AML-193 (cell line): Measurements from ENCODE around the gene CPNE6.
A peak's percentile ranks its signal among the peaks of the same experiment; 100 is the strongest.

Experiments
- DNase-seq, 2 experiments: peaks; one replicate each; lab custom pipeline; 2025; lab: John Stamatoyannopoulos, UW

CPNE6 gene

GRCh38 chr14:24069411-24069735 lies 2.0 kb upstream of the CPNE6 start:
- DNase-seq = no peak

DNA sequence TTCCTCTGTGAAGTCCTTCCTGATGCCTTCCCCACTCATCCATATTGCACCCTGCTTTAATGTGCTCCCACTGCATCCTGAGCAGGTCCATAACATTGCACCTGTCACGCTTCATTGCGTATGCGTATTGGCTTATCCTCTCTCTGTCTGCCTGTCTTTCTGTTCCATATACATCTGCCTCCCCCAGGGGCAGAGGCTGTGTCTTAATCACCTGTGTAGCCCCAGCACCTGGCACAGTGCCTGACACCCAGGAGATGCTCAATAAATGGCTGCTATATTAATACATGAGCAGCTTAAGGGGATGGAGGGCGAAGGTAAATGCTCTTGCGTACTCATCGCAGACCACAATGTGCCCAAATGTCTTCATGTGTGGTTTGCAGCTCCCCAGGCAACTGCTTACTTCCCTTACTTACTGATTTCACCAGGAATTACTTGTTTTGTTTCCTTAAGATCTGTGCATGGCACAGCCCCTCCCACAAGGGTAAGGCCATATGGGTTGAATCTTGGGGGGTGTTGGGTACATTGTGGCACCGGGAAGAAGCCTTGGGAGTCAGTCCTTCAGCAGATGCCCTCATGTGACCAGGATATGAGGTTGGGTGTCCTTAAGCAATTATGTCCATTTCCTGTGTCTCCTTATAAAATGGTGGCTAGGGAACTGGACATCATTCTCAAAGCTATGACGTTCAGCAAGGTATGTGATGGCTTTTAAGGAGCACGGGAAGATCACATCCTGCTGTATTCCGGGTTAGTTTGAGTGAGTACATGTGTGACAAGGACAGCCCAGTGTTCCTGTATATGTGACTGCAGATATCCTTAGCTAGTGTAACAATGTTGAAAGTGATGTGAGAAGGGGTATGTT lies 848 bp upstream of the CPNE6 start:
- DNase-seq = no peak

DNA sequence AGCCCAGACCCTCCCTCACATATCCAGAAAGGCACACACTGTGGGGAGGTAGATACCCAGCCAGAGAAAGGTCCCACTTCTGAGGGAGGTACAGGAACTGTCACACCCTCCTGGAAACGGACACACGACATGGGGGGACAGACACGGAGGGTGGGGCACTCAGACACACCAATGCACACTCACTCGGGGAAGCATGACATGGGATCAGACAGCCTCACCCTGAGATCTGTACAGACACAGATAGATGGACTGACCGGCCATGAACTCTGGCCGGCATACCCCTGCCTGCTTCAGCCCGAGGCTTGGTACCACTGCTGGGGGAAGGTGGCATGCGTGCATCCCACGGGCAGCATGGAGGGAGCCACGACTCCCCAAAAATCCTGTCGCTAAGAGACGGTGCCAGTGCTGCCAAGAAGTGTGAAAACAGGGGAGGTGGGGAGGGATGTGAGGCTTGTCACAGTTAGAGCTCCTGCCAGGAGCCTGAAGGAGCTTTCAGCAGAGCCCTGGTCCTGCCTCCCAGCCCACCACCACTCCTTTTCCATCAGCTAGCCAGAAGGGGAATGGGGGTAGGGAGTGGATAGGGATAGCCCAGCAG lies 571 bp downstream of the CPNE6 start:
- DNase-seq = no peak

GRCh38 chr14:24072436-24072835 lies 1.1 kb downstream of the CPNE6 start:
- no peak for DNase-seq

GRCh38 chr14:24072881-24073877 lies 1.8 kb downstream of the CPNE6 start:
- DNase-seq = no peak

DNA sequence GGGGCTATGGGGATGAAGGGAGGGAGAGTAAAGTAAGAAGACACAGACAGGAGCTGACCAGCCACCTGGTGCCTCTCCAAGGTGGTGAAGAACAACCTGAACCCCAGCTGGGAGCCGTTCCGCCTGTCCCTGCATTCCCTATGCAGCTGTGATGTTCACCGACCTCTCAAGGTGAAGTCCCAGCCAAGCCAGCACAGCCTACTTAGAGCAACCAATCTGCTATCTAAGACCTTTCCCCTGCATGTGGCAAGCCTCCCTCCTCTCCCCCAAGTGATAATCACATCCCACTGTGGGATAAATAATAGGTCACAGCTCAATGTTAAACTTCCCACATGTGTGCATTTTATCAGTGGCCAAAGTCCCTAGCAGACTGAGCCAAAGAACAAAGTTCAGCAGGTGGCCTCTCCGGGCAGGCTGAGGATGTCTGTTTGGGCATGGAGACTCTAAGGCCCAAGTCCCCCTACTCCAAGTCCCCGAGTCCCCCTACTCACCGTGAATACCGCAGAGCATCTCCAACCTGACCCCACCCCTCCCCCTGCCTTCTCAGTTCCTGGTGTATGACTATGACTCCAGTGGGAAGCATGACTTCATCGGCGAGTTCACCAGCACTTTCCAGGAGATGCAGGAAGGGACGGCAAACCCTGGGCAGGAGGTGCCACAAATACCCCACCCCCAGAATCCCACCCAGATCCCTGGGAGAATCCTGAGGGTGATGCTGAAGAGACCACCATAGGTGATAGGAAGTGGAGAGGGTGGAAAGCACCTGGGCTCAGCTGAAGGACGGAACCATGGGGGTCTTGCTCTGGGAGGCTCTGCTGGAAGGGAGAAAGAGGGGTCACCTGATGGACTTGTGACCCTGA lies 3.5 kb downstream of the CPNE6 start:
- no peak for DNase-seq

DNA sequence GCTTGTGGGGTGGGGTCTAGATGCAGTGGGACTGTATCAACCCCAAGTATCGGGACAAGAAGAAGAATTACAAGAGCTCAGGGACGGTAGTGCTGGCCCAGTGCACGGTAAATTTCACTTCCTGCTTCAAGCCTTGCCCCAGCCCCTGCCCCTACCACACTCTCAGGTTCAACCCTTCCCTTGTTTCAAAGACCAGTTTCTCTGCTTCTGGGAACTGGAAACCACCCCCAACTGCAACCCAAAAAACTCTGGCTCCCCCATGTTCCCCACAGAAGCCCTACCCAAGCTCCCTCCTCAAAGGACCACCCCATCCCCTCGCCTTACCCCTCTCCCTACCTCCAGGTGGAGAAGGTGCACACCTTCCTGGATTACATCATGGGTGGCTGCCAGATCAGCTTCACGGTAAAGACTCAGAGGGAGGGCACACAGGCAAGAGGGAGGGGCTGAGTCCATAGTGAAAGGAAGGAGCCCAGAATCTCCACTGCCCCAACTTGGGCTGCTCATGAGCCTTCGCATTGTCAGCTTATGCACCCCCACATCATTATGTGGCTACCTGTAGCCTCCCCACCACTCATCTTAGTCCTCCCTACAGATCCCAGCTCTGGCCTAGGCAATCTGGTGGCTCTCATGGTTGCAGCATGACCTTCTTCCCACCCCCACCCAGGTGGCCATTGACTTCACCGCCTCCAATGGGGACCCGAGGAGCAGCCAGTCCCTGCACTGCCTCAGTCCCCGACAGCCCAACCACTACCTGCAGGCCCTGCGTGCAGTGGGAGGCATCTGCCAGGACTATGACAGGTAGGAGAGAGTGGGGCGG lies 4.3 kb downstream of the CPNE6 start:
- DNase-seq = no peak

- DNase-seq = no peak
These were observed 4.9 kb downstream of the CPNE6 start for GRCh38 chr14:24076302-24076601.

DNA sequence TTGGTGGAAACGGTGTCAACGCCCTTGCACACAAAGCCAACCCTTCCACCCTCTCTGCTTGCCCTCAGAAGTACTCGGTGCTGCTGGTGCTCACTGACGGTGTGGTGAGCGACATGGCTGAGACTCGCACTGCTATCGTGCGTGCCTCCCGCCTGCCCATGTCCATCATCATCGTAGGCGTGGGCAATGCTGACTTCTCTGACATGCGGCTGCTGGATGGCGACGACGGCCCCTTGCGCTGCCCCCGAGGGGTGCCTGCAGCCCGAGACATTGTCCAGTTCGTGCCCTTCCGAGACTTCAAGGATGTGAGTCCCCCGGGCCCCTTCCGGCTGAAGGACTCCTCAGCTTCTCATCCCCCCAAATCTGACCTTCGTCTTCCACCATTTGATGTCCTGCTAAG lies 5.7 kb downstream of the CPNE6 start:
- DNase-seq = no peak

GRCh38 chr14:24078146-24078545 lies 6.8 kb downstream of the CPNE6 start:
- DNase-seq = no peak

- DNase-seq = peak in 1 of 2 experiments; percentile 15
These were observed 8.3 kb downstream of the CPNE6 start for GRCh38 chr14:24079491-24080141.

DNA sequence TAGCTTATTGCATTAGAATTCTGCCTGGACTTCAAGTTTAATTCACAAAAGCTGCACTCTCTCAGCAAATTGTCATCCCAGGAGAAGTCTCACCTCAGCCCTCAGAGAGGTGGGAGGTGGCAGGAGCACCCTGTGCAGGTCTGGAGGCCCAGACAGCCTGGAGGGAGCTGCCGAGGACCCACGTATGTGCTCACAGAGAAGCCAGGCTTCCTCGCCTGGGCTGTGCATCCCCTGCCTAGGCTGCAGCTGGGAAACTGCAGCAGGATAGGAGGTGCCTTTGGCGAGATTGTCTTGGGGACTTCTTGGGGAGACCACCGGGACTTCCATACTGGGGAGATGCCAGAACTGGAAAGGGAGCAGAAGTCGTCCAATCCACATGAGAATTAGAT lies 8.8 kb downstream of the CPNE6 start:
- DNase-seq = no peak

DNA sequence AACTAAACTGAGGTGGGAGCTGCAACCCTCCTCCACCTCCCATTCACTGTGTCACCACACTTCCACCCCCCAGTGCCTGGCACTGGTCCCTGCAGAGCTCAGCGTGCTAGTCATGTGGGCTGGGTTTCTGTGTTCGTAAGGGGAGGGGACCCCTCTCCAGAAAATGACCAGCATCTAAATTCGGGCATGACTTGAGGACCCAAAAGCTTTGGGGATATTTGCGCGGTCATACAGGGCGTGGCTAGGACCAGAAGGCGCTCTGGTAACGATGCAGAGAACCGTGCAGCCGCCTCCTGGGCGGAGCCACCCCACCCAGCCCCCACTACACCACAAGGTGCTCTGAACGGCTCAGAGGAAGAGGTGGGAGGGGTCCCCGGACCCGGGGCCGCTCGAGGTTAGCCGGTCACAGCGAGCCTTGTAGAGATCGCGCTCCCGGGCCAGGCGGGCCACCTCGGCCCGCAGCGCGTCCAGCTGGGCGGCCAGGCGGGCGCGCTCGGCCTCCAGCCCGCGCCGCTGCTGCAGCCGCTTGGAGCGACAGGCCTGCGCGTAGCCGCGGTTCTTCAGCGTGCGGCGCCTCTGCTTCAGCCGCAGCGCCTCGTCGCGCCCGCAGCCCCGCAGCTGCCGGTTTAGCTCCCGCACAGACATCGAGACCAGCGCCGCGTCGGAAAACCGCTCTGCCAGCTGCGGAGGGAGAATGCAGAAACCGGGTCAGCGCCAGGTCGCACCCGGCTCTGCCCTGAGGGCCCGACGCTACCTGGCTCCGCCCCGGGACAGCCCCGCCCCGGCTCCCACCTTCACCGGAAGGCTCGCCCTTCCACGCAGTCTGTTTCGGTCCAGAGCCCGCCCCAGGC lies 9.8 kb downstream of the CPNE6 start:
- peak; percentile 20 to 42 for DNase-seq

DNA sequence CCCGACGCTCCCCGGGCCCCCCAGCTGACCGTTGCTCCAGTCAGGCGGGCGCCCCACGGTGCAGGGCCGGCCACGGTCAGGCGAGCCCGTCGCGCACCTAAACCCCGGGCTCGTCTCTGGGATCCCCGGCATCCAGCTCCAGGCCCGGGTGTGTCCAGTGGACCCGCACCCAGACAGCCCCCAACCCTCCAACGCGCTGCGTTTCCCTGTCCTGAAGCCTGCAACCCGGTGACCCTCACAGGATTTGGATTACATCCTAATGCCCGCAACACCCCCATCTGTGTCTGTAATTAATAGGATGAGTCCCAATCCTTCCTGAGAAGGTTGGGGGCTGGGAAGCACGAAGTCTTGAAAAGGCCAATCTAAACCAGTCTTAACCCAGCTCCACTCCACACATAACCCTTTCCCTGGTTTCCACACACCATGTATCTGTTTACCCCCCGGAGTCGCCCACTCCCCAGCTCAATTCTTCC lies 10.4 kb downstream of the CPNE6 start:
- DNase-seq = no peak

DNA sequence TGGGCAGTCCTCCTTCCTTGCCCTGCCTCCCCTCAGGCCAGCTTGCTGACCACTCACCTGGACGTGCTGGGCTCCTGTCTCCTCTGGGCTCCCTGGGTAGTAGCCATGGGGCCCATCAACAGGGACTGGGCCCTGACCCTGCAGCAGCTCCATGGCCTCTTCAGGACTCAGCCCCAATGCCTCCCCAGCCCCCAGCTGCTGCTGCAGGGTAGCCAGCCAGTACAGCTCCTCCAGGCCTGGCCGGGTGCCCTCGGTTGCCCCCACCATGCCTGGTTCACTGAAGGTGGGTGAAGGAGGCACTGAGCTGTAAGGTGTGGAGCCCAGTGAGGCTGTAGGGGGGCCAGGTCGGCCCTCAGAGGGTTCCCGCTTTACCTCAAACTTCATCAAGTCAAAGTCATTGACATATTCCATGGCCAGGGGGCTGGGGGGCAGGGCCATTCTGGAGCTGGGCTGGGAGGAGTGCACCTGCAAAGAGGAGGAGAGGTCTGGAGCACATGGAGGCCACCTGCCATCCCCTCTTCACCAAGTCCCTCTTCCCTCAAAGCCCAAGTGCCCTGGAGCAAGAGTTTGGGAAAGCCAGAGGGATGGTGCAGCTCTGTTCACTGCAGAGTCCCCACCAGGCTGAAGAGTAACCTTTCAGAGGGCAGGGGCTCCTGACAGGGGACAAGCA lies 11.2 kb downstream of the CPNE6 start:
- DNase-seq = no peak

- DNase-seq = no peak
These were observed 12.1 kb downstream of the CPNE6 start for GRCh38 chr14:24083462-24083861.

DNA sequence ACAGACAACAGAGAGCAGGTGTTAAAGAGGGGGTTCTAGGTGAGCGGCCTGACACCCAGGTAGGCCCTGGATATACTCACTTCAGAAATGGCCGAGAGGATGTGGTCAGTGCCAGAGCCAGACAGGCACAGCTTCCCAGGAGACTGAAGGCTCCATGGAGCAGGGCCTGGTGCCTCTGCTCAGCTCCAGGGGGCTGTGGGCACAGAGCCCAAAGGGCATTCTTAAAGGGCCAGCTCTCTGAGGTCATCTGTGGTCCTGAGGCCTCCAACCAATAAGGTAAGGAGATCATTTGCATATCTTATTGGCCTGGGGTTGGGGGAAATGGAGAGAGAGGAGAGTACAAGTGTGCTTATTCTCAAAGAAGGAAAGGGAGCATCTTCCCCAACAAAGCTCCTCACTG lies 13.1 kb downstream of the CPNE6 start:
- DNase-seq = no peak

GRCh38 chr14:24085215-24085614 lies 13.9 kb downstream of the CPNE6 start:
- no peak for DNase-seq
